ENCODE measurements around the gene SAMMSON. TPM values are rescaled to one million over a fixed set of nuclear protein-coding genes. Genes with fewer than 3 reads are reported as not detected.

SAMMSON gene
- total RNA-seq, 4 donors from 2014 or later: not detected

- in situ Hi-C loops (cut with MboI; ENCODE audit: low pct_ligation_motif_present in 1 of 4, low pct_unique_long_range_greater_than_20kb in 1 of 4, low sequenced_read_pairs in 3 of 4) (no loop called here), intact Hi-C loops (cut with DNase I; ENCODE audit: low total_unique reads) (no loop called here)
- no peak overlapping the region for H3K27ac ChIP-seq
- no peaks in the 10 kb centered on the region for H3K36me3 ChIP-seq
- no peaks in the 10 kb centered on the region for H3K4me1 ChIP-seq
- H3K9me3 ChIP-seq: no peaks in the 10 kb centered on the region
- TF ChIP-seq EP300 (IDR thresholded peaks at IDR 0.05; ENCODE audit: low read depth) (no peak), POLR2A (IDR thresholded peaks at IDR 0.05) (no peak), POLR2AphosphoS5 (IDR thresholded peaks at IDR 0.05) (no peak)
- TF ChIP-seq, protein P1, sequence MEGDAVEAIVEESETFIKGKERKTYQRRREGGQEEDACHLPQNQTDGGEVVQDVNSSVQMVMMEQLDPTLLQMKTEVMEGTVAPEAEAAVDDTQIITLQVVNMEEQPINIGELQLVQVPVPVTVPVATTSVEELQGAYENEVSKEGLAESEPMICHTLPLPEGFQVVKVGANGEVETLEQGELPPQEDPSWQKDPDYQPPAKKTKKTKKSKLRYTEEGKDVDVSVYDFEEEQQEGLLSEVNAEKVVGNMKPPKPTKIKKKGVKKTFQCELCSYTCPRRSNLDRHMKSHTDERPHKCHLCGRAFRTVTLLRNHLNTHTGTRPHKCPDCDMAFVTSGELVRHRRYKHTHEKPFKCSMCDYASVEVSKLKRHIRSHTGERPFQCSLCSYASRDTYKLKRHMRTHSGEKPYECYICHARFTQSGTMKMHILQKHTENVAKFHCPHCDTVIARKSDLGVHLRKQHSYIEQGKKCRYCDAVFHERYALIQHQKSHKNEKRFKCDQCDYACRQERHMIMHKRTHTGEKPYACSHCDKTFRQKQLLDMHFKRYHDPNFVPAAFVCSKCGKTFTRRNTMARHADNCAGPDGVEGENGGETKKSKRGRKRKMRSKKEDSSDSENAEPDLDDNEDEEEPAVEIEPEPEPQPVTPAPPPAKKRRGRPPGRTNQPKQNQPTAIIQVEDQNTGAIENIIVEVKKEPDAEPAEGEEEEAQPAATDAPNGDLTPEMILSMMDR (IDR thresholded peaks at IDR 0.05): no peak
- WGBS, 2 donors (ENCODE audit: low coverage in 1 of 2): 79 to 91% methylated on average over 2 to 3 of the region's 3 CpGs
- no peaks in the 10 kb centered on the region for H3K27me3 ChIP-seq
- no peak overlapping the region for H3K4me3 ChIP-seq
- no peak for DNase-seq
Observed at GRCh38 chr3:69963643-69964042, 35.9 kb upstream of the SAMMSON start.

GRCh38 chr3:69967156-69967555, 32.4 kb upstream of the SAMMSON start:
- Histone ChIP-seq H3K4me1 (no peaks in the 10 kb centered on the region), H3K27ac (no peak overlapping the region), H3K4me3 (no peak overlapping the region), H3K36me3 (no peaks in the 10 kb centered on the region), H3K9me3 (no peaks in the 10 kb centered on the region), H3K27me3 (no peaks in the 10 kb centered on the region)
- no peak for DNase-seq
- intact Hi-C loops (cut with DNase I; ENCODE audit: low total_unique reads) (no loop called here), in situ Hi-C loops (cut with MboI; ENCODE audit: low pct_ligation_motif_present in 1 of 4, low pct_unique_long_range_greater_than_20kb in 1 of 4, low sequenced_read_pairs in 3 of 4) (no loop called here)
- no peak for TF ChIP-seq POLR2AphosphoS5 (IDR thresholded peaks at IDR 0.05)
- TF ChIP-seq POLR2A (IDR thresholded peaks at IDR 0.05): no peak
- no peak for TF ChIP-seq EP300 (IDR thresholded peaks at IDR 0.05; ENCODE audit: low read depth)
- TF ChIP-seq, protein P1 (IDR thresholded peaks at IDR 0.05): no peak
- 77 to 89% methylated on average over 5 to 6 of the region's 6 CpGs for WGBS, 2 donors (ENCODE audit: low coverage in 1 of 2)

GRCh38 chr3:69970827-69971226, 28.7 kb upstream of the SAMMSON start:
- Histone ChIP-seq H3K4me3 (no peak overlapping the region), H3K9me3 (no peaks in the 10 kb centered on the region), H3K4me1 (no peaks in the 10 kb centered on the region), H3K27me3 (no peaks in the 10 kb centered on the region), H3K27ac (no peak overlapping the region), H3K36me3 (no peaks in the 10 kb centered on the region)
- WGBS, 2 donors (ENCODE audit: low coverage in 1 of 2): 82 to 83% methylated on average over 5 of the region's 5 CpGs
- intact Hi-C loops (cut with DNase I; ENCODE audit: low total_unique reads) (no loop called here), in situ Hi-C loops (cut with MboI; ENCODE audit: low pct_ligation_motif_present in 1 of 4, low pct_unique_long_range_greater_than_20kb in 1 of 4, low sequenced_read_pairs in 3 of 4) (no loop called here)
- TF ChIP-seq POLR2AphosphoS5 (IDR thresholded peaks at IDR 0.05) (no peak), POLR2A (IDR thresholded peaks at IDR 0.05) (no peak), EP300 (IDR thresholded peaks at IDR 0.05; ENCODE audit: low read depth) (no peak)
- TF ChIP-seq, protein P1 (IDR thresholded peaks at IDR 0.05): no peak
- no peak for DNase-seq

DNA sequence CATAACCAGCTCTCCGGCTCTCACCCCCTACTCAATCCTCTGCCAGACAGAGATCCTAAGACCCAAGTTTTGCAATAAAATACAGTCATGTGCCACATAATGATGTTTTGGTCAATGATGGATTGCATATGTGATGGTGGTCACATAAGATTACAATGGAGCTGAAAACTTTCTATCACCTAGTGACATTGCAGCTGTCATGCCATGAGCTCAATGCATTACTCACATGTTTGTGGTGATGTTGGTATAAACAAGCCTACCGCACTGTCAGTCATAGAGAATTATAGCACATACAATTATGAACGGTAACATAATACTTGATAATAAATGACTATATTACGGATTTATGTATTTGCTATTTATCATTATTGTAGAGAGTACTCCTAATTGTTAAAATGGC, 26.9 kb upstream of the SAMMSON start:
- DNase-seq: no peak
- no peaks in the 10 kb centered on the region for H3K4me1 ChIP-seq
- no peak for TF ChIP-seq EP300 (IDR thresholded peaks at IDR 0.05; ENCODE audit: low read depth)
- TF ChIP-seq, protein P1 (IDR thresholded peaks at IDR 0.05): no peak
- no peak overlapping the region for H3K4me3 ChIP-seq
- H3K27me3 ChIP-seq: no peaks in the 10 kb centered on the region
- WGBS, 2 donors (ENCODE audit: low coverage in 1 of 2): 84 to 86% methylated on average over 3 to 4 of the region's 4 CpGs
- H3K36me3 ChIP-seq: no peaks in the 10 kb centered on the region
- intact Hi-C loops (cut with DNase I; ENCODE audit: low total_unique reads): no loop called here
- in situ Hi-C loops (cut with MboI; ENCODE audit: low pct_ligation_motif_present in 1 of 4, low pct_unique_long_range_greater_than_20kb in 1 of 4, low sequenced_read_pairs in 3 of 4): no loop called here
- no peak overlapping the region for H3K27ac ChIP-seq
- peaks cover 0 to under 1% of the 10 kb centered on the region in 2 donors for H3K9me3 ChIP-seq
